ENCODE data around the gene CDH13.

Gene CDH13

GRCh38 chr16:83830091-83830768 lies 1203.5 kb downstream of the CDH13 start:
- DNase-seq (ENCODE audit: low read depth in 2 of 2) = no peak

GRCh38 chr16:83830769-83831455 lies 1204.1 kb downstream of the CDH13 start:
- no peak for DNase-seq (ENCODE audit: low read depth in 2 of 2)

GRCh38 chr16:83831456-83831987 lies 1204.8 kb downstream of the CDH13 start:
- DNase-seq (ENCODE audit: low read depth in 2 of 2) = no peak

- no peak for DNase-seq (ENCODE audit: low read depth in 2 of 2)
Observed at GRCh38 chr16:83833921-83834320, 1207.2 kb downstream of the CDH13 start.

- DNase-seq (ENCODE audit: low read depth in 2 of 2) = peak; percentile 38 to 39
Observed at GRCh38 chr16:83835586-83836566, 1209.1 kb downstream of the CDH13 start.

- DNase-seq (ENCODE audit: low read depth in 2 of 2) = no peak
Observed at GRCh38 chr16:83837566-83837965, 1210.8 kb downstream of the CDH13 start.

GRCh38 chr16:83838151-83838550 lies 1211.4 kb downstream of the CDH13 start:
- no peak for DNase-seq (ENCODE audit: low read depth in 2 of 2)

GRCh38 chr16:83839561-83839960 lies 1212.8 kb downstream of the CDH13 start:
- no peak for DNase-seq (ENCODE audit: low read depth in 2 of 2)

- no peak for DNase-seq (ENCODE audit: low read depth in 2 of 2)
Observed at GRCh38 chr16:83840060-83840617, 1213.4 kb downstream of the CDH13 start.

GRCh38 chr16:83842291-83842690 lies 1215.5 kb downstream of the CDH13 start:
- DNase-seq (ENCODE audit: low read depth in 2 of 2) = no peak

- DNase-seq (ENCODE audit: low read depth in 2 of 2) = no peak
Observed at GRCh38 chr16:83842756-83843507, 1216.2 kb downstream of the CDH13 start.

GRCh38 chr16:83843657-83844056 lies 1216.9 kb downstream of the CDH13 start:
- no peak for DNase-seq (ENCODE audit: low read depth in 2 of 2)

- no peak for DNase-seq (ENCODE audit: low read depth in 2 of 2)
Observed at GRCh38 chr16:83845263-83845662, 1218.5 kb downstream of the CDH13 start.

GRCh38 chr16:83847371-83848225 lies 1220.8 kb downstream of the CDH13 start:
- DNase-seq (ENCODE audit: low read depth in 2 of 2) = no peak

GRCh38 chr16:83849421-83849820 lies 1222.7 kb downstream of the CDH13 start:
- DNase-seq (ENCODE audit: low read depth in 2 of 2) = no peak

All from fibroblast of skin of left biceps (primary cell).